ENCODE data around the gene FOXC2.

FOXC2 gene

GRCh38 chr16:86566601-86566965, at the start of gene FOXC2:
TSS of gene FOXC2 (plus strand) at chr16:86566829. CDS start at chr16:86567336, 507 bp downstream.
- peak within 1 kb of the TSS; percentile 88 for H3K4me3 ChIP-seq (ENCODE audit: control insufficient read depth, low read depth, low read length)
- DNase-seq (ENCODE audit: low read depth): peak; percentile 85
- TF ChIP-seq CTCF (IDR thresholded peaks at IDR 0.05; ENCODE audit: control insufficient read depth, insufficient read depth, low read depth, low read length, missing control alignments): no peak

GRCh38 chr16:86517033-86517432, 49.6 kb upstream of the FOXC2 start:
- H3K4me3 ChIP-seq (ENCODE audit: control insufficient read depth, low read depth, low read length): no peak overlapping the region
- DNase-seq (ENCODE audit: low read depth): no peak
- TF ChIP-seq CTCF (IDR thresholded peaks at IDR 0.05; ENCODE audit: control insufficient read depth, insufficient read depth, low read depth, low read length, missing control alignments): no peak

GRCh38 chr16:86517652-86518258, 48.9 kb upstream of the FOXC2 start:
- peak; percentile 95 for TF ChIP-seq CTCF (IDR thresholded peaks at IDR 0.05; ENCODE audit: control insufficient read depth, insufficient read depth, low read depth, low read length, missing control alignments)
- DNase-seq (ENCODE audit: low read depth): no peak

GRCh38 chr16:86519007-86519648, 47.5 kb upstream of the FOXC2 start:
- TF ChIP-seq CTCF (IDR thresholded peaks at IDR 0.05; ENCODE audit: control insufficient read depth, insufficient read depth, low read depth, low read length, missing control alignments): no peak
- DNase-seq (ENCODE audit: low read depth): no peak
- H3K4me3 ChIP-seq (ENCODE audit: control insufficient read depth, low read depth, low read length): no peak overlapping the region

More at GRCh38 chr16:86517652-86518258, 48.9 kb upstream of the FOXC2 start:
- no peak overlapping the region for H3K4me3 ChIP-seq (ENCODE audit: control insufficient read depth, low read depth, low read length)

GRCh38 chr16:86519649-86520316, 46.8 kb upstream of the FOXC2 start:
- H3K4me3 ChIP-seq (ENCODE audit: control insufficient read depth, low read depth, low read length): peak overlapping the region; percentile 22
- TF ChIP-seq CTCF (IDR thresholded peaks at IDR 0.05; ENCODE audit: control insufficient read depth, insufficient read depth, low read depth, low read length, missing control alignments): peak; percentile 95
- DNase-seq (ENCODE audit: low read depth): no peak

GRCh38 chr16:86520317-86521210, 46.1 kb upstream of the FOXC2 start:
- peak overlapping the region; percentile 22 for H3K4me3 ChIP-seq (ENCODE audit: control insufficient read depth, low read depth, low read length)
- no peak for TF ChIP-seq CTCF (IDR thresholded peaks at IDR 0.05; ENCODE audit: control insufficient read depth, insufficient read depth, low read depth, low read length, missing control alignments)
- no peak for DNase-seq (ENCODE audit: low read depth)
